Left lung (tissue), 10 donors: ENCODE data around the gene SVEP1. TPM values are rescaled to one million over a fixed set of nuclear protein-coding genes. Genes with fewer than 3 reads are reported as not detected.
"Not testable (repeated sequence)": the region's sequence is repeated elsewhere in the genome, so short reads cannot be mapped to it uniquely, and the experiment has no call there.

Source experiments
- ATAC-seq: fragments of 200-7000 bp; cut with Tn5 transposase; one replicate; pipeline ENCODE4 v1.9.1; 2020; ENCODE audit warnings: moderate library complexity
- DNase-seq, 4 donors: peaks; one replicate each; pipeline ENCODE4 v3.0.0-alpha.2; 2013 to 2020
- H3K27ac ChIP-seq, 2 donors: fragments of 200-600 bp; sonication (generic) in 1 of 2; one replicate each; pipeline versions ENCODE4 v1.5.0 to v1.8.0; 2020 to 2021
- H3K27me3 ChIP-seq, 2 donors: fragments of 200-600 bp; sonication (generic) in 1 of 2; one replicate each; pipeline versions ENCODE4 v1.5.0 to v1.8.0; 2020 to 2021
- H3K36me3 ChIP-seq, 2 donors: fragments of 200-600 bp; sonication (generic) in 1 of 2; one replicate each; pipeline versions ENCODE4 v1.5.0 to v1.8.0; 2020 to 2021
- H3K4me1 ChIP-seq, 2 donors: fragments of 200-600 bp; one replicate each; pipeline ENCODE4 v1.8.0; 2021
- H3K4me3 ChIP-seq, 2 donors: fragments of 200-600 bp; sonication (generic) in 1 of 2; one replicate each; pipeline versions ENCODE4 v1.5.0 to v1.8.0; 2020 to 2021; ENCODE audit warnings: mild to moderate bottlenecking in 1 of 2
- H3K9me3 ChIP-seq, 2 donors: fragments of 200-600 bp; sonication (generic) in 1 of 2; one replicate each; pipeline versions ENCODE4 v1.5.0 to v1.8.0; 2020 to 2021
- CTCF ChIP-seq, 2 donors: fragments of 200-600 bp; sonication (generic) in 1 of 2; IDR thresholded peaks; one replicate each; pipeline versions ENCODE4 v1.5.0 to v1.8.0; 2021; ENCODE audit warnings: antibody characterized with exemption in 2 of 2
- intact Hi-C, 2 donors: fragments of 100-400 bp; cut with DNase I; formaldehyde crosslinking; loops; one replicate each; pipeline versions ENCODE4 v1.11.2 to v1.14.2; 2022
- polyA plus RNA-seq, 6 donors: library from polyadenylated mRNA; unstranded; fragments of 120-200 nt; gene quantifications; one replicate each; pipeline ENCODE4 v1.2.1, GENCODE V29; 2013; ENCODE audit not compliant: insufficient read length in 6 of 6
- total RNA-seq, 2 donors: library from RNA; stranded (reverse); fragmentation: NEBNext Ultra II Directional; extraction: Animal tissue kit (Norgen Biotek cat#: 25700); gene quantifications; one replicate each; pipeline ENCODE4 v1.2.1, GENCODE V29; 2021
- donor health status: DM: no; HTN: yes; CAD: no.
- donor health status: DM: no; HTN: no; CAD: no.

SVEP1 gene
- total and polyA plus RNA-seq, 8 donors: 21.7 to 36.2 (median 27.7) TPM

GRCh38 chr9:110531776-110532175 is 47.8 kb downstream of the SVEP1 start:
- Histone ChIP-seq H3K27ac (no peak overlapping the region), H3K36me3 (no peaks in the 10 kb centered on the region), H3K27me3 (no peaks in the 10 kb centered on the region), H3K4me3 (no peak overlapping the region), H3K9me3 (no peaks in the 10 kb centered on the region), H3K4me1 (no peaks in the 10 kb centered on the region)
- intact Hi-C loops: no loop called here
- no peak for DNase-seq
- no peak for TF ChIP-seq CTCF (IDR thresholded peaks at IDR 0.05)
- no peak for ATAC-seq

GRCh38 chr9:110531241-110531640 is 48.3 kb downstream of the SVEP1 start:
- ATAC-seq, H3K27me3 ChIP-seq, H3K9me3 ChIP-seq: not testable (repeated sequence)

GRCh38 chr9:110528645-110529044 is 50.9 kb downstream of the SVEP1 start:
- no peaks in the 10 kb centered on the region for H3K27me3 ChIP-seq
- intact Hi-C loops: no loop called here
- no peak overlapping the region for H3K4me3 ChIP-seq
- no peak for TF ChIP-seq CTCF (IDR thresholded peaks at IDR 0.05)
- H3K9me3 ChIP-seq: no peaks in the 10 kb centered on the region
- no peak for DNase-seq
- no peaks in the 10 kb centered on the region for H3K36me3 ChIP-seq
- H3K4me1 ChIP-seq: no peaks in the 10 kb centered on the region
- no peak for ATAC-seq
- no peak overlapping the region for H3K27ac ChIP-seq

More at GRCh38 chr9:110531241-110531640, 48.3 kb downstream of the SVEP1 start:
- H3K4me3 ChIP-seq, H3K27ac ChIP-seq, H3K4me1 ChIP-seq, intact Hi-C loops, DNase-seq, H3K36me3 ChIP-seq: not testable (repeated sequence)

GRCh38 chr9:110526426-110526825 is 53.1 kb downstream of the SVEP1 start:
- H3K27ac ChIP-seq: no peak overlapping the region
- no peak for TF ChIP-seq CTCF (IDR thresholded peaks at IDR 0.05)
- no peak overlapping the region for H3K4me3 ChIP-seq
- intact Hi-C loops: no loop called here
- no peaks in the 10 kb centered on the region for H3K4me1 ChIP-seq
- DNase-seq (no peak), ATAC-seq (no peak)
- H3K9me3 ChIP-seq: no peaks in the 10 kb centered on the region
- H3K27me3 ChIP-seq: no peaks in the 10 kb centered on the region
- H3K36me3 ChIP-seq: no peaks in the 10 kb centered on the region

- Histone ChIP-seq H3K4me3 (no peak overlapping the region), H3K27me3 (no peaks in the 10 kb centered on the region), H3K36me3 (no peaks in the 10 kb centered on the region), H3K4me1 (no peaks in the 10 kb centered on the region), H3K27ac (no peak overlapping the region), H3K9me3 (no peaks in the 10 kb centered on the region)
- ATAC-seq (no peak), DNase-seq (no peak)
- TF ChIP-seq CTCF (IDR thresholded peaks at IDR 0.05): no peak
- intact Hi-C loops: no loop called here
Observed at GRCh38 chr9:110521206-110521605, 58.3 kb downstream of the SVEP1 start.

- peak overlapping the region in 1 of 2 donors; percentile 34 for H3K27ac ChIP-seq
Observed at GRCh38 chr9:110520120-110520701, 59.3 kb downstream of the SVEP1 start.

More at GRCh38 chr9:110520120-110520701, 59.3 kb downstream of the SVEP1 start:
- no peak for TF ChIP-seq CTCF (IDR thresholded peaks at IDR 0.05)
- no peaks in the 10 kb centered on the region for H3K36me3 ChIP-seq
- no peaks in the 10 kb centered on the region for H3K4me1 ChIP-seq
- H3K27me3 ChIP-seq: no peaks in the 10 kb centered on the region
- DNase-seq (peak in 2 of 4 donors; percentile 33 to 52), ATAC-seq (no peak)
- intact Hi-C loops: no loop called here
- no peak overlapping the region for H3K4me3 ChIP-seq
- no peaks in the 10 kb centered on the region for H3K9me3 ChIP-seq
